Measurements from ENCODE around the gene DHRS12.

DHRS12 gene

DNA sequence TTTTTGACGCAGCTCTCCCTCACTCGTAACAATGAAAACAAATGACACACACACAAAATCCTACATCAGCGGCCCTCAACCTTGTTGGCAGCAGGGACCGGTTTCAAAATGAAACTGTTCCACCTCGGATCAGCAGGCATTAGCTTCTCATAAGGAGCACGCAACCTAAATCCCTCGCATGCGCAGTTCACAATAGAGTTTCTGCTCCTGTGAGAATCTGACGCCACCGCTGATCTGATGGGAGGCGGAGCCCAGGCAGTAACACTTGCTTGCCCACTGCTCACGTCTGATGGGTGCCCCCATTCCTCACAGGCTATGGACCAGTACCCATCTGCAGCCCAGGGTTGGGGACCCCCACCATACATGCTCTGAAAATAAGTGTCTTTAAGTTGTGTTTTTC, 43.4 kb downstream of the DHRS12 start:
- no peak for DNase-seq (ENCODE audit: low read depth in 2 of 2)

DNA sequence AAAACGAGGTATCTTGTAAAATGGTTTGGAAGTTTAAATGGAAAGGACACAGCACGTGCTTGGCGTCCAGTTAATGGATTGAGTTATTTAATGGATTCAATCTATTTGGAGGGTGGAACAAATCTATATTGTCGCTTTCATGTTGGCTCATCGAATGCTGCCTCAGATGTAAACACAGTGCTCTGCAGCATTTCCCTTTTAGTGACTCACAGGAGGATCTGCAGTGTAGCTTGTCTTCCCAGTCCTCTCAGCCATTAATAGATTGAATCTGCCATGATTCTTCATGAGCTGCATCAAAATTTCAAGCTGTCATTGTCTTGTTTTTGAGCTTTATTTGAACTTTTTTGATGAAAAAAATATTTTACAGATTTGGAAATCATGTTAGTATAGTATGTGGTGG, 44.7 kb downstream of the DHRS12 start:
- no peak for DNase-seq (ENCODE audit: low read depth in 2 of 2)

DNA sequence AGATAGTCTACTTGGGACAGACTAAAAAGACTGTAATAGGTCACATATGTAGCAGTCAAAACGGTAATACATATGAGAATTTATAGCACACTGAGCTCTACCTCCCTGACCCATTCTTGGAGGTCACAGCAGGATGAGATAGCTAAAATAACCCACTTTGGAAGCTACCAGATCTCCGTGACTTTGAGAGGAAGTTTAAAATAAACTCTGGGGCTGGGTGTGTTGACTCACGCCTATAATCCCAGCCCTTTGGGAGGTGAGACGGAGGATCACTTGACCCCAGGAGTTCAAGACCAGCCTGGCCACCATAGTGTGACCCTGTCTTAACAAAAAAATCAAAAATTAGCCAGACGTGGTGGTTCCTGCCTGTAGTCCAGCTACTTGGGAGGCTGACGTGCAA, 45.3 kb downstream of the DHRS12 start:
- DNase-seq (ENCODE audit: low read depth in 2 of 2): no peak

DNA sequence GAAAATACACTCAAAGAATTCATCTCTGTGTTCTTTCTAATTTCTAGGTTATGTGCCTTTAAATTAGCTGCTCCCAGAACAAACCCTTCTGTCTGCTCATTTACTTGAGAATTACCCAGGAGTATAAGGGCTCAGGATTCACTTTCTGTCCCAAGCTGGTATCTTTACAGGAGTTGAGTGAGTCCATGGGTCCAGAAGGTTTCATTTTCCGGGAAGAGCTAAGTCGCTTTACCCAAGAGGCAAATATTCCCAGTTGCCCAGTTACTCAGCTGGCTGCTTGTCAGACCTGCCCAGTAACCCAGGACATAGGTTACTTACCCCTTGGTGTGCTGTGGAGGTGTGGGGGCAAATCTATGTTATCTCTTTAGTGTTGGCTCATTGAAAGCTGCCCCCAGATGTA, 47.3 kb downstream of the DHRS12 start:
- DNase-seq (ENCODE audit: low read depth in 2 of 2): no peak

DNA sequence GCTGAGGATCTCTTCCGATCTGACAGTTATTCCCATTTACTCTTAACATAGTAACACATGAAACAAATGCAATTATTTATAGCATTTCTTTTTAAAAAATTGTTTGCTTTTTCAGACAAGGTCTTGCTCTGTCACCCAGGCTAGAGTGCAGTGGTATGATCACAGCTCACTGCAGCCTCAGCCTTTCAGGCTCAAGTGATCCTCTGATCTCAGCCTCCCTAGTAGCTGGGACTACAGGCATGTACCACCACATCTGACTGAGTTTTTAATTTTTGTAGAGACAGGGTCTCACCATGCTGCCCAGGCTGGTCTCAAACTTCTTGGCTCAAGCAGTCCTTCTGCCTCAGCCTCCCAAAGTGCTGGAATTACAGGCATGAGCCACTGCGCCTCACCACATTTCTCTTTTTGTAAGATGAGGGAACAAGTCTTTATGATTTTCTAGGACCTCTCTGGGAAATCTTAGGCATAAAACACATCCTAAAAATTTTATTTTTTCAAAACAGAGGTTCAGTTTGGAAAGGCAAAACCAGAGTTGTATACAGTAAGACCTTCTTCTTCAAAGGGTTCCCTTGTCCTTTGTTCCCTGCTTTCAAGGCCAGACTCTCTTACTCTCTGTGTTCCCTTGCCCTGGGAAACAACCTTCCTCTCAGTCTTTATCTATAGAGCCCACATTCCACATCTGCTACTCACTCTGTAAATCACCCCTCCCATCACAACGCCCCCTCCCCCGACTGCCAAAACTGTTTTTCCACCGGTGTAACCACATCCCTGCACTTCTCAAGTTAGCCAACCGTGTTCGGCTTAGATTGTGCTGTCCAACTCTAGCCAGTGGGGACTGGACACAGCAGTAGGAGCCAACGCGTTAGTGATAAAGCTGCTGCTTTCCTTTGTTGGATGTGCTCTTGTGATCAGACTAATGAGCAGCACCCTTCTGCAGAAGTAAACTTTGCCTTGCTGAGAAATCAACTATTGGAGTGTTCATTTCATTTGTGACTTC, 56.2 kb downstream of the DHRS12 start:
- no peak for DNase-seq (ENCODE audit: low read depth in 2 of 2)

DNA sequence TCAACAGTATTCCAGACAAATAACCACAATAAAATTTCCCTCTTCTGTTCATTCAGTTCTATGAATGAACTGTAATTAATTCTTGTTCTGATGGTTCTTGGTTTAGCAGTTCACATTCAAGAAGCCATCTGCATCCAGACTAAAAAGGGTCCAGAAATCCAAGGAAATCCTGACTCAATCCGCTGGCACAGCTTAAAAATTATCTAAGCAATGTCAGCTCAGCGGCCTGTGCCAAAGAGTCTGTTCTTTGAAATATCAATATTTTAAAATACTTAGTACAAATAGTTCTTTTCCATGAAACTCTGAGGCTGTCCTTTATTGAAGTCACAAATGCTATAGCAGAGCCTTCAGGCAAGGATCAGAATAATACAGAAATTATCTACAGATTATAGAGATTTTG, 57.2 kb downstream of the DHRS12 start:
- DNase-seq (ENCODE audit: low read depth in 2 of 2): no peak

DNA sequence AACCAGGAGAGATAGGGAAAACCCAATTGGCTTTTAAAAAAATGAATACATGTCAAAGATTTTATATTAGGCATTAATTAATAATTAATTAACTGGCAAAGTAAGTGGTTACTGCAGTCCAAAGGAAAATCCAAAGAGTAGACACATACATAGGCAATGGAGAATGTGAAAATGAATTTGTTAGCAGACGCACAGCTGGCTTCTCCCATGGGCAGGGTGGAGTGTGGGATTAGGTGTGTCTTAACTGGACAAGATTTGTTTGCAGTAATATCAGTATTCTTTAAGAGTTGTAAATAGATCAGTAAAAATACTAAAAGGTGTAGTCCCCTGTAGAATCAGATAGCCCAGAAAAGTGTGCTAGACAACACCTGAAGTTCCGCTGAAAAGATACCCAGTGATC, 58.7 kb downstream of the DHRS12 start:
- DNase-seq (ENCODE audit: low read depth in 2 of 2): no peak

DNA sequence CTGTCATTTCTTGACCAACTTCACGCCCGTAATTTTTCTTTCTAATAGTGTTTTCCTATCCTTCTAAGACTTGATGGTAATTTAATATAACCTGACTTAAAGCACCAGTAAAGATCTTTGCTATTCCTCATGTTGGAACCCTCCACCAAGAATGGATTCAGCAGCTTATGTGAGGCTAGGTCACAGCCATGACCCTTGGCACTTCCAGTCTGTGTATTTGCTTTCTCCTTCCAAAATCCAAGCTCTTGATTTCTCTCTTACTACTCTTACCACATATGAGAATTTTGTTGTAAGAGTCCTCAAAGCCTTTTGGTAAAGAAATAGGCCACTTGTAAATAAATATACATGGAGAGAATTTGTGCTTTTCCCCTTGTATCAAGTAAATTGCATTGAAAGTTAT, 61.4 kb downstream of the DHRS12 start:
- DNase-seq (ENCODE audit: low read depth in 2 of 2): no peak

DNA sequence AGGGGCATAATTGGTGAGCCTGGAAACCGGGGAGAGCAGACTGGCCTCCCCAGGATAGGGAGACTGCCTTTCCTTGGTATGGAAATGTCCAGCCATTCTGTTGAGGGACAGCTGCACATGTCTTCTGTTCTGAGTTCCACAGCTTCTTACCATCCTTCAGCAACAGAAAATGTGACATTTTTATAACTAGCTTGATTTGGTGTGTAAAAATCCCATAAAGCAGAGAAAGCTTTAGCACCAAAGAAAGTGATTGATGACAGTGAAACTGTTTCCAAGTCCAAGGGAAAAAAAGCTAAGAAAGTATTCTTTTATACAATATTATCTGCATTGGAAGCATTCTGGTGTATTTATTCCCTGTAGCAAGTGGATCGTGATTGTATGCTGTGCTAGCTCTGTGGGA, 61.9 kb downstream of the DHRS12 start:
- DNase-seq (ENCODE audit: low read depth in 2 of 2): no peak

DNA sequence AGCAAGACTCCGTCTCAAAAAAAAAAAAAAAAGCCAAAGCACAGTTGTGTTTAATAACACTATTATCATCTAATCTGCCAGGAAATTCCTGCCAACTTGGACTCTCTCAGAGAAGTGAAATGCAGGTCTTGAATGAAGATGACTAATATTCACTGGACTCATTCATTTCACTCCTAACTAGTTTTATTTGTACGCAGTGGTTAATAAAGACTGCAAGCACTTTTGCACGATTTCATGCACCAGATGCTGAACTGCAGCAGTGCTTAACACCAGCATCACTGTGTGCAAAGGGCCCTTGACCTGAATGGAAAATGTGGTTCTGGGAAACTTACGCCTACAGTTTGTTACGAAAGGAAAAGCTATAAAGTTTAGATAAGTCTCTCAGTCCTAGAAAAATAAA, 63.3 kb downstream of the DHRS12 start:
- no peak for DNase-seq (ENCODE audit: low read depth in 2 of 2)

DNA sequence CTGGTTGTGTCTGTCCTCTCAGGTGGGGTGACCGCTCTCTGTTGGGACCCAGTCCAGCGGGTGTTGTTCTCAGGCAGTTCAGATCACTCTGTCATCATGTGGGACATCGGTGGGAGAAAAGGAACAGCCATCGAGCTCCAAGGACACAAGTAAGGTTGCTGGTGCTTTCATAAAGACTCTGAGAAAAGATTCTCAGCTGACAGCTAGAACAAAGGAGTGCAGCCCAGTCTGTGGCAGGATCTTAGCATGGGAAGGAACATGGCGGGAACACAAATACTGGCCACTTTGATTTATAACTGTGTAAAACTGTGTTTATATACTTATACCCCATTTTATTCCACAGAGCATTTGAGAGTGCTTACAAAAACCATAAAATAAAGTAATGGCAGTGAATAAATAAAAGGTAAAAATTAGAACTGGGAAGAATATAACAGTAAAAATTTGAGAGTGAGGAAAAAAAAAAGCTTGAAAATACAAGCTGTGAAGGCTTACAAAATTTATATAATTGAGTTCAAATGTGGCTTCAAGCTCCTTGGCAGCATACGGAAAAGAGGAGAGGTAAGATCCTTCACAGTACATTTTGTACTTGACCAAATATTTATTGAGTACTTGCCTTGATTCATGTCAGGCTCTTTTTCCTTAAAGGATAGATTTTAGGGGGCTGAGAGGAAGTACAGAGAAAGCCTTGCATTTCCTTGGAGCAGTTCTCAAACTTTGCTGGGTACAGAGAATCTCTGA, 64.8 kb downstream of the DHRS12 start:
- DNase-seq (ENCODE audit: low read depth in 2 of 2): no peak

DNA sequence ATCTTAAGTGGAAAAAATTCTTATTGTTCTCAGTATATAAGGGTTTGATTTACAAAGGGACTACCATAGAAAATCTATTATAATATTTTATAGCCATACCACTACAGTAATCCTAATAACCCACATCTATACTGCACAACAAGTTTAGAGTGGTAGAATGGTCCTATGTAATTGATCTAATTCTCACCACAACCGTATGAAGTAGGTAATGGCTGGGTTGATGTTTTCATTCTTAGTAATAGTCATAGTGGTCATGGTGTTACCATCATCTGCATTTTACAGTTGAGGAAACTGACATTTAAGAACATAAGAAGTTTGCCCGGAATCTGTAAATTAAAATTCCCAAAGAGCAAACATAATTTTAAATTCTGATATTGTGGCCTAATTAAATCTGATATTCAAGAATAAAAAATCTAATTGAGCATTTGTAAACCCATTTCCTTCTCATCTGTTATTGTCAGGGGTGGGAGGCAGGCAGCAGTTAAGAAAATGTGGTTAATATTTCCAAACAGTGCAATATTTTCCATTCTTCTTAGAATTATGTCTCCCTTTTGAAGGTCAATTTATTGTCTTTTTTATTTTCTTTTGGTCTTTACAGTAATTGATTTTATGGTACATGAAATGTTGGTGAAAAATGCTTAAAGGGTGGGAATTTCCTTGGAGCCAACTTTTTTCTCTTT, 65.6 kb downstream of the DHRS12 start:
- DNase-seq (ENCODE audit: low read depth in 2 of 2): no peak

DNA sequence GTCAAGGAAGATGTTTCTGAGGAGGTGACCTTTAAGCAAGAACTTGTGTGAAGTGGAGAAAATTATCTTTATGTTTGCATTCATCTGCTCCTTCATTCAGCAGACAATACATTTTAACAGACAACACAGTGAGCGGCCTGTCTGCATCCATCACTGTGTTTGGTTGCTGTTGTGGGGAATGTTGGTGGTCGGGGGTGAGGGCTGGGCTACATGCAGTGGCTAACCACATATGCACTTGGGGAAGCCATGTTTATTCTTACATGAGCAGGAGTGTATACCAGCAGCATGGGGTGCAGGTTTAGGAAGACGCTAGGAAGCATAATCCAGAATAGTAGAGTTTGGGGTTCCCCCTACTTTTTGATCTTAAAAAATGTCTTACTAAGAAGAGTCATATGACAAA, 66.4 kb downstream of the DHRS12 start:
- no peak for DNase-seq (ENCODE audit: low read depth in 2 of 2)

DNA sequence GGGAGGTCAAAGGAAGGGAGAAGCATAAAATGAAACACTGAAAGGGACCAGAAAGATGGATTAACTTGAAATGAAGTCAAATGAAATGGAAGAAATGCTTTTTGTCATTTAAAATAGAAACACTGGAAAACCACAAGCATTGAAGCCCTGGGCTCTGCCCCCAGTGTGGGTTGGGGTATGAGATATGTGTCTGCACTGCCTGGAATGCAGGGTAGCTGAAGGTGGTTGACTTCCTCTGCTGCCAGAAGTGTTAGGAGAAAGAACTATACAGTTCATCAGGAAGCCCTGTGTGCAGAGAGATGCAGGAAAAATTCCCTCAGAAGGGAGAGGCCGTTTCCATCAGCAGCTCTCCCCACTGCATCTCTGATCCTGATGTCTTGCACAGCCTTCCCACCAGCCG, 69.2 kb downstream of the DHRS12 start:
- DNase-seq (ENCODE audit: low read depth in 2 of 2): no peak

DNA sequence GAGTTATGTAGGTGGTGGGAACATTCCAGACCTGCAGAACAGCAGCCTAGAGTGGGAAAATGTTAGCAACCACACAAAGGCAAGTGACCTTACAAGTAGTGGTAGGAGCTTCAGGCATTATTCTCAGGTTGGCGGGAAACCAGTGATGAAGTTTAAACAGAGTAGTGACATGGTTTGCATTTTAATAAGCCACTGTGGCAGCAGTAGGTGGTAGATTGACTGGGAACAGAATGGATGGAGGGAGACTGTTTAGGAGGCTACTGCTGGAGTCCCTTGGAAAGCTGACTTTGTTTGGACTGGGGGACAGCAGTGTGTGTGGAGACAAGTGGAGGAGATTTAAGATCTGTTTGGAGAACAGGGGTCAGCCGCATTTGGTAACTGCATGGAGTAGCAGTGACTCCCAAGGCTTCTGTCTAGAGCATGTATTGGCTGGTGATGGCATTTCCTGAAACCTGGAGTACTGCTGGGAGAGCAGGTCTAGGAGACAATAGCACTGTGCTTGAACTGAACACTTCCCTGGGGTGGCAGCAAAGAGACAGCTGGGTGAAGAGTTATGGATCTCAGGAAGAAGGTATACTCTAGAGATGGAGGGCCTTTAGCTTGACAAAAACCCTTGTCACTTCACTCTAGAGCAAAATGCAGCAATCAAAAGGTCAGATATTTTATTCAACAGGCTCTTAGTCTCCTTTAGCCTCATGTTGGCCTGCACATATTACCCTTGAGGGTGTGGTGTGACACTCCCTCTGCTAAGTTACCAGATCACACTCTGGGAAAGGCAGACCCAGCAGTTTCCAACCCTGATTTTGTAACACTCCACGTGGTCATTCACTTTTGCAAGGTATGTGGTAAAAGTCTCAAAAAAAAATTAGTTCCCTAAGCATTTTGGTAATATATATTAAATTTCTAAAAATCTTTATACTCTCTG, 70.3 kb downstream of the DHRS12 start:
- no peak for DNase-seq (ENCODE audit: low read depth in 2 of 2)

DNA sequence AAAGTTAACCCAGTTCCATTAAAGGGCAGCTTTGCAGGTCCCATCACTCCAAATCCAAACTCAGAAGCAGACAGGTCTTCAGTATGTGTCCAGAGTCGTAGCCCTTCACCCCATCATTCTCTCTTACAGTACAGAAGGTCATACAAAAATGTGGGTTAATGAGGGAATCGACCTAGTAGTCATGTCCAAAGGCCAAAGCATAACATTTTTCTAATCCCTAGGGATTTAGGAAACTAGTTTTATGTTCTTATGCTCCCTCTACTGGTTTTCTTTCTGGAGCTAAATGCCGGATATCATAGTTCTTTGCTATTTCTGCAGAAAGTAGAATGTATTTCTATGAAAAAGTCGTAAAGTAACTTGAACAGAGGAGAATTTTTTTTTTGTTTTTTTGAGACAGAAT, 72.2 kb downstream of the DHRS12 start:
- DNase-seq (ENCODE audit: low read depth in 2 of 2): no peak

DNA sequence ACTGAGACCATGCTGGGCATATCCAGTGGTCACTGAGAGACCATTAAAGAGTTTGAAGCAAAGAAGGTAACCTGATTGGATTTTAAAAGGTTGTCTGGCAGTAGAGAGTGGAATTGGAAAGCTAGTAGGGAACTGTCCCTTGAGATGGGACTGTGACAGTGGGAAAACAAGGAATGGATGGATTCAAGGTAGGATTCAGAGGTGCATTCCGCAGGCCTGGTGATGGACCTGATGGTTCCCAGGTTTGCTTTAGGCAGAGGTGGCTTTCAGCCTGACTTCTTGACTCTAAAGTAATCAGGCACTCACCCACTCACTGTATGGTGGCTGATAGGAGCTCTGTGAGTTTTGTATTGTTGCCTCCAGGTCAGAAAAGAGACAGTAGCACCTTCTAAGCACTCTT, 73.0 kb downstream of the DHRS12 start:
- no peak for DNase-seq (ENCODE audit: low read depth in 2 of 2)

DNA sequence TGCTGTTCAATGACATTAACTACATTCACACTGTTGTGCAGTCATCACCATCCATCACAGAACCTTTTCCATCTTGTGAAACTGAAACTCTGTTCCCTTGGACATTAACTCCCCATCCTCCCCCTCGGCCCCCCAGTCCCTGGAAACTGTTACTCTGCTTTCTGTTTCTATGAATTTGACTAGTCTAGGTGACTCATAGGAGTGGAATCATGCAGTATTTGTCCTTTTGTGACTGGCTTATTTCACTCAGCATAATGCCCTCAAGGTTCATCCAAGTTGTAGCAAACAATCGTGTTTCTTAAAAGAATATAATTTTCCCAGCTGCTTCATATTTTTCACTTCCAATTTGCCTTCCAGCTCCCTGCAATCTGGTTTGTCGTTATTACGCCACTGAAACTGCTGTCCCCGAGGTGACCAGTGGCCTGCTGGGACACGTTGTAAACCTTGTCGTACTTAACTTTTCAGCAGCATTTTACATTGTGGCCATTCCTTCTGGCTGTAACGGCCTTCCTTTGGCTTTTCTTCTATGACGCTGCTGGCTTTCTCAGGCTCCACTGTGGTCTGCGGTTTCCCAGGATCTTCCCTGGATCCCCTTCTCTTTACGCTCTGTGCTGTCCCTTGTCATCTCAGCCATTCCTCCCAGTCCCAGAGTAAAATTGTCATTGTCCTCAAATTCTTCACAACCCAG, 74.0 kb downstream of the DHRS12 start:
- peak; percentile 28 to 45 for DNase-seq (ENCODE audit: low read depth in 2 of 2)

DNA sequence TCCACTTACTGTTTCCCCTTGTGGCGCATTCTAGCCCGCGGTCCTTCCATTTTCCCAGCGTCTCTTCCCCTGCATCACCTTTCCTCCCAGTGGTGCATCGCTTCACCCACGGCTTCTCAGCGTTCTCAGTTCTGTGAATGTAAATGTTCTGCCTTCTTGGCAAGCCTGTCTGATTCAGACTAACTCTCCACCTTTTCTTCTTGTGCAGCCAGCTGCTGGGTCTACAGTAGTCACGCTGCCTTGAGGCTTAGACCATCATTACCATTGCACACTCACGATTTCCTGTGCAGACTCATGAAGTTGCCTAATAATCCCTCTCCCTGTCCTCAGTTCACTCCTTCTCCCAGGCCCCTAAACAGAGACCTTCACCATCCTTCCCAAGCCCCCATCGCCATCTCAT, 75.0 kb downstream of the DHRS12 start:
- DNase-seq (ENCODE audit: low read depth in 2 of 2): no peak

DNA sequence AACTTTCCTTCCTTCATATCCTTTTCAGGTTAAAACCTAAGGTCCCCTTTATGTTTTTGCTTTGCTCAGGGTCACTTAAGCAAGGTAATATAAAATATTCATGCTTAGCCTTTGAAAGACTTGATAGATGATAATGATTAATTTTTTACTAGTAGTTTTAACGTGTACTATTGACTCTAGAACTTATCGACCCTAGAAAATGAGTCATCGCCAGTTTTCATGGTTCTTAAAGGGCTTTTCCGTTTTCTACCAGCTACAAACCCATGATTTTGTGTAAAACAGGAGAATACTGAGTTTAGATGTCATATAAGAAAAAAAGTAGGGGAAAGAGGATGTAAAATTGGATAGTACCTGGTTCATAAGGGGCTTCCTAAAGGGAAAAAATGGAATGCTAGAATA, 75.7 kb downstream of the DHRS12 start:
- no peak for DNase-seq (ENCODE audit: low read depth in 2 of 2)

Data from stimulated activated CD8-positive, alpha-beta memory T cell treated with anti-CD3 and anti-CD28 coated beads, Interleukin-15, amount 100 ng/mL, for 48 hours (primary cell).